Stomach (tissue), 9 donors: ENCODE results near the gene PHACTR3. TPM values are rescaled to one million over a fixed set of nuclear protein-coding genes. Genes with fewer than 3 reads are reported as not detected.

Experiments
- DNase-seq, 2 donors: peaks; one replicate each; pipeline versions ENCODE4 v3.0.0 to v3.0.0-alpha.2; 2013 to 2019
- H3K27ac ChIP-seq, 5 donors: fragments of 200-600 bp in 4 of 5; sonication (generic) in 4 of 5; one replicate each; pipeline ENCODE4 v1.5.1; 2013 to 2019; ENCODE audit warnings: mild to moderate bottlenecking in 1 of 5, moderate library complexity in 1 of 5
- H3K27me3 ChIP-seq, 3 donors: fragments of 200-600 bp; sonication (generic); one replicate each; pipeline ENCODE4 v1.5.1; 2017 to 2019; ENCODE audit warnings: mixed run types in 1 of 3
- H3K36me3 ChIP-seq, 4 donors: fragments of 200-600 bp; sonication (generic); 1 replicate in 3 of 4; 2 replicates in 1 of 4; pipeline ENCODE4 v1.5.1; 2016 to 2019
- H3K4me1 ChIP-seq, 4 donors: fragments of 200-600 bp; sonication (generic); one replicate each; pipeline ENCODE4 v1.5.1; 2016 to 2019
- H3K4me3 ChIP-seq, 4 donors: fragments of 200-600 bp; sonication (generic) in 3 of 4; one replicate each; pipeline ENCODE4 v1.5.1; 2016 to 2019; ENCODE audit warnings: mild to moderate bottlenecking in 1 of 4
- H3K9me3 ChIP-seq, 4 donors: fragments of 200-600 bp; sonication (generic); one replicate each; pipeline ENCODE4 v1.5.1; 2016 to 2019
- CTCF ChIP-seq, 7 experiments: fragments of 450-650 bp in 4 of 7; fragments of 200-600 bp in 3 of 7; sonication (generic) in 3 of 7; IDR thresholded peaks; one replicate each; pipeline ENCODE4 v1.5.1; 2016 to 2019; ENCODE audit warnings: antibody characterized with exemption in 7 of 7, control low read depth in 2 of 7, mild to moderate bottlenecking in 1 of 7
- EP300 ChIP-seq: sonication (generic); formaldehyde crosslinking; IDR thresholded peaks from one replicate; pipeline ENCODE4 v1.6.1; 2017; ENCODE audit warnings: antibody characterized with exemption
- POLR2A ChIP-seq, 4 donors: fragments of 450-650 bp; IDR thresholded peaks; one replicate each; pipeline ENCODE4 v1.6.1; 2016; ENCODE audit warnings: antibody characterized with exemption in 4 of 4, control low read depth in 2 of 4, mild to moderate bottlenecking in 1 of 4, moderate library complexity in 1 of 4
- POLR2AphosphoS5 ChIP-seq, 3 donors: sonication (generic); formaldehyde crosslinking; IDR thresholded peaks; one replicate each; pipeline ENCODE4 v1.6.1; 2016; ENCODE audit warnings: antibody characterized with exemption in 3 of 3
- WGBS, 5 donors: extraction: QIAGEN DNeasy Blood & Tissue Kit in 3 of 5; methylation state at CpG; one replicate each; pipeline versions ENCODE4 v1.1.5 to v1.1.7; 2013 to 2018; 5-methylcytosine and 5-hydroxymethylcytosine counted together
- intact Hi-C: fragments of 100-400 bp; cut with DNase I; formaldehyde crosslinking; loops from one replicate; pipeline ENCODE4 v1.15.1; 2023; ENCODE audit warnings: low total_unique reads
- polyA plus RNA-seq, 3 donors: library from polyadenylated mRNA; stranded (reverse); fragments of 200-250 nt; gene quantifications; one replicate each; pipeline ENCODE4 v1.2.3, GENCODE V29; 2013
- total RNA-seq, 5 donors: library from RNA; depleted of rRNA; stranded (reverse); fragments of >200 nt; gene quantifications; one replicate each; pipeline versions ENCODE4 v1.1.0 to v1.2.3, GENCODE V29; 2014 to 2016
- donor health status: healthy with polysubstance abuse.
- donor health status: Bipolar disorder and iron deficiency.
- donor health status: healthy.

Gene PHACTR3
- total and polyA plus RNA-seq, 8 donors = 0.55 to 3.7 (median 3.2) TPM; not detected in 3

GRCh38 chr20:59580146-59580946, 24.0 kb upstream of the PHACTR3 start:
- TF ChIP-seq POLR2A (IDR thresholded peaks at IDR 0.05) (no peak), POLR2AphosphoS5 (IDR thresholded peaks at IDR 0.05) (no peak), CTCF (IDR thresholded peaks at IDR 0.05) (no peak), EP300 (no peak)
- H3K27me3 ChIP-seq = peaks cover 11 to 69% (median 29%) of the 10 kb centered on the region in 3 donors
- 39 to 62% (median 56%) methylated on average over 8 of the region's 8 CpGs for WGBS, 5 donors
- DNase-seq = peak in 1 of 2 donors; percentile 33
- no peaks in the 10 kb centered on the region for H3K36me3 ChIP-seq
- intact Hi-C loops = no loop called here
- no peak overlapping the region for H3K27ac ChIP-seq
- H3K4me3 ChIP-seq = no peak overlapping the region
- peaks cover 0 to 21% (median 9%) of the 10 kb centered on the region in 4 donors for H3K4me1 ChIP-seq
- H3K9me3 ChIP-seq = no peaks in the 10 kb centered on the region

GRCh38 chr20:59580991-59581401, 23.3 kb upstream of the PHACTR3 start:
- WGBS, 5 donors = 74 to 80% (median 77%) methylated on average over 9 of the region's 9 CpGs
- H3K9me3 ChIP-seq = no peaks in the 10 kb centered on the region
- no peak overlapping the region for H3K27ac ChIP-seq
- TF ChIP-seq POLR2AphosphoS5 (IDR thresholded peaks at IDR 0.05) (no peak), CTCF (IDR thresholded peaks at IDR 0.05) (no peak), EP300 (no peak), POLR2A (IDR thresholded peaks at IDR 0.05) (no peak)
- no peak overlapping the region for H3K4me3 ChIP-seq
- intact Hi-C loops = no loop called here
- DNase-seq = no peak
- no peaks in the 10 kb centered on the region for H3K36me3 ChIP-seq
- peaks cover 0 to 21% (median 9%) of the 10 kb centered on the region in 4 donors for H3K4me1 ChIP-seq
- peaks cover 9 to 69% (median 24%) of the 10 kb centered on the region in 3 donors for H3K27me3 ChIP-seq

- intact Hi-C loops = no loop called here
- no peak for DNase-seq
- WGBS, 5 donors = 80 to 89% (median 86%) methylated on average over 13 of the region's 13 CpGs
- no peak overlapping the region for H3K4me3 ChIP-seq
- no peaks in the 10 kb centered on the region for H3K36me3 ChIP-seq
- H3K27ac ChIP-seq = no peak overlapping the region
- peaks cover 0 to under 1% (median 0%) of the 10 kb centered on the region in 4 donors for H3K9me3 ChIP-seq
- TF ChIP-seq POLR2AphosphoS5 (IDR thresholded peaks at IDR 0.05) = no peak
- no peak for TF ChIP-seq EP300
- TF ChIP-seq POLR2A (IDR thresholded peaks at IDR 0.05) = no peak
- no peak for TF ChIP-seq CTCF (IDR thresholded peaks at IDR 0.05)
- peaks cover 0 to 58% (median 16%) of the 10 kb centered on the region in 3 donors for H3K27me3 ChIP-seq
- peaks cover 0 to 16% (median 4%) of the 10 kb centered on the region in 4 donors for H3K4me1 ChIP-seq
These were observed 22.2 kb upstream of the PHACTR3 start for GRCh38 chr20:59581993-59582679.

- Histone ChIP-seq H3K4me1 (peaks cover 0 to 8% (median 2%) of the 10 kb centered on the region in 4 donors), H3K36me3 (no peaks in the 10 kb centered on the region), H3K27ac (no peak overlapping the region), H3K9me3 (peaks cover 0 to 5% (median 0%) of the 10 kb centered on the region in 4 donors), H3K4me3 (no peak overlapping the region), H3K27me3 (peaks cover 0 to 43% (median 3%) of the 10 kb centered on the region in 3 donors)
- intact Hi-C loops = no loop called here
- DNase-seq = peak; percentile 29 to 69
- TF ChIP-seq POLR2A (IDR thresholded peaks at IDR 0.05) = no peak
- peak in 1 of 3 donors; percentile 30 for TF ChIP-seq POLR2AphosphoS5 (IDR thresholded peaks at IDR 0.05)
- no peak for TF ChIP-seq CTCF (IDR thresholded peaks at IDR 0.05)
- TF ChIP-seq EP300 = no peak
- 67 to 79% (median 77%) methylated on average over 29 to 31 of the region's 31 CpGs for WGBS, 5 donors
These were observed 20.7 kb upstream of the PHACTR3 start for GRCh38 chr20:59583428-59584277.
